Measurements from ENCODE around the gene SLC2A4RG. TPM values are rescaled to one million over a fixed set of nuclear protein-coding genes. Genes with fewer than 3 reads are reported as not detected.

SLC2A4RG gene
- total and polyA plus RNA-seq, 2 donors (not counting 3 experiments of a cell fraction or from before 2014, with no cell fraction given): 41.7 to 69.4 TPM

DNA sequence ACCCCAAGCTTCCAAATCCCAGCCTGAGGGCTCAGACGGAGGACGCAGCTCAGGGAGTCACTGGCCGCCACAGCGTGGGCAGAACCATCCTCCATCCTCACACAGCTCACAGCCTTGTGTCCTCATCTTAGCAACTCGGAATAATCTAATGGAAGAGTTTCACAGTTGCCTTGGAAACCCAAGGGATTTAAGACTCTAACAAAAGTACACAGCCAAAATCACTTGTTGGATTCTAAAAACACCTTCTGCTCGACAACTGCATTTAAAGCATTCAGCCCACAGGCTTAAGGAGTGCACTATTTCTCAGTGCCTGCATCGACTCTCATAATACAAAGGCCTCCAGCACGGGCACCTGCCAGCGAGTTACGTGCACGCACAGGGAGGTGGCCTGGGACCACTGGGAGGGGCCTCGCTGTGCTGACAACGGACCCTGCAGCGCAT is 46.1 kb downstream of the SLC2A4RG start:
- Histone ChIP-seq H3K9me1 (replicated peaks; ENCODE audit: control insufficient read depth, extremely low read depth, insufficient read depth, low read length) (no peaks in the 10 kb centered on the region), H3K9me3 (replicated peaks; ENCODE audit: control insufficient read depth, insufficient read depth, low read length) (no peaks in the 10 kb centered on the region), H3K27ac (ENCODE audit: insufficient read depth, low read depth, low read length) (no peak overlapping the region), H4K20me1 (replicated peaks; ENCODE audit: control insufficient read depth, extremely low read depth, insufficient read depth, low read length) (no peaks in the 10 kb centered on the region), H3K4me3 (replicated peaks in 1 of 3; ENCODE audit: insufficient read depth in 1 of 3, low read depth in 1 of 3, low read length in 3 of 3) (no peak overlapping the region), H3K4me2 (ENCODE audit: insufficient read depth, low read length) (no peak overlapping the region), H3K27me3 (ENCODE audit: control insufficient read depth in 2 of 2, insufficient read depth in 2 of 2, low read length in 2 of 2) (no peaks in the 10 kb centered on the region), H3K36me3 (ENCODE audit: control insufficient read depth in 2 of 2, extremely low read depth in 1 of 2, insufficient read depth in 2 of 2, low read length in 2 of 2) (no peaks in the 10 kb centered on the region), H3K4me1 (ENCODE audit: control insufficient read depth, extremely low read depth, insufficient read depth, low read length) (no peaks in the 10 kb centered on the region), H3K9ac (replicated peaks; ENCODE audit: extremely low read depth, insufficient read depth, low read length) (no peak overlapping the region), H3K79me2 (ENCODE audit: control insufficient read depth, insufficient read depth, low read length) (no peaks in the 10 kb centered on the region), H2AFZ (ENCODE audit: low read depth, low read length) (no peak overlapping the region)
- intact Hi-C loops (cut with micrococcal nuclease): loop anchor here (1.0 to 2.0 kb wide), 2 partner anchors 79 to 187 kb away; no protein-coding TSS in a partner anchor
- FAIRE-seq (peak; percentile 37), DNase-seq (ENCODE audit: low read depth, low spot score) (no peak)
- POLR2A ChIA-PET: no interaction called here
- dilution Hi-C loops (cut with MboI; ENCODE audit: extremely low pct_ligation_motif_present, low sequenced_read_pairs): no loop called here
- no peak for TF ChIP-seq FOS (IDR thresholded peaks at IDR 0.05; ENCODE audit: borderline replicate concordance, insufficient read depth, low read length)
- TF ChIP-seq GATA2 (IDR thresholded peaks at IDR 0.05; ENCODE audit: insufficient read depth, insufficient read length, low read depth, low read length): no peak
- CTCF ChIA-PET: interaction anchor here (0.6 to 3.8 kb wide), 25 partner anchors 8 to 242 kb away, joined by 3 to 32 read pairs (median 5); partner anchors contain the start of genes PRPF6 and TPD52L2
- no TSS peak for BruUV-seq (replicated peaks)

- CTCF ChIA-PET: interaction anchor here (1.0 to 3.8 kb wide), 8 partner anchors 12 to 334 kb away, joined by 3 to 32 read pairs (median 12); partner anchors contain the start of gene TPD52L2
These were observed 47.7 kb downstream of the SLC2A4RG start for GRCh38 chr20:63787302-63787701.

More at GRCh38 chr20:63787302-63787701, 47.7 kb downstream of the SLC2A4RG start:
- Histone ChIP-seq H2AFZ (ENCODE audit: low read depth, low read length) (no peak overlapping the region), H3K9me1 (replicated peaks; ENCODE audit: control insufficient read depth, extremely low read depth, insufficient read depth, low read length) (no peaks in the 10 kb centered on the region), H3K27me3 (ENCODE audit: control insufficient read depth in 2 of 2, insufficient read depth in 2 of 2, low read length in 2 of 2) (no peaks in the 10 kb centered on the region), H3K4me2 (ENCODE audit: insufficient read depth, low read length) (no peak overlapping the region), H4K20me1 (replicated peaks; ENCODE audit: control insufficient read depth, extremely low read depth, insufficient read depth, low read length) (no peaks in the 10 kb centered on the region), H3K4me3 (replicated peaks in 1 of 3; ENCODE audit: insufficient read depth in 1 of 3, low read depth in 1 of 3, low read length in 3 of 3) (no peak overlapping the region), H3K36me3 (ENCODE audit: control insufficient read depth in 2 of 2, extremely low read depth in 1 of 2, insufficient read depth in 2 of 2, low read length in 2 of 2) (no peaks in the 10 kb centered on the region), H3K9me3 (replicated peaks; ENCODE audit: control insufficient read depth, insufficient read depth, low read length) (no peaks in the 10 kb centered on the region), H3K27ac (ENCODE audit: insufficient read depth, low read depth, low read length) (no peak overlapping the region), H3K79me2 (ENCODE audit: control insufficient read depth, insufficient read depth, low read length) (no peaks in the 10 kb centered on the region), H3K9ac (replicated peaks; ENCODE audit: extremely low read depth, insufficient read depth, low read length) (no peak overlapping the region), H3K4me1 (ENCODE audit: control insufficient read depth, extremely low read depth, insufficient read depth, low read length) (no peaks in the 10 kb centered on the region)
- TF ChIP-seq, protein P1, sequence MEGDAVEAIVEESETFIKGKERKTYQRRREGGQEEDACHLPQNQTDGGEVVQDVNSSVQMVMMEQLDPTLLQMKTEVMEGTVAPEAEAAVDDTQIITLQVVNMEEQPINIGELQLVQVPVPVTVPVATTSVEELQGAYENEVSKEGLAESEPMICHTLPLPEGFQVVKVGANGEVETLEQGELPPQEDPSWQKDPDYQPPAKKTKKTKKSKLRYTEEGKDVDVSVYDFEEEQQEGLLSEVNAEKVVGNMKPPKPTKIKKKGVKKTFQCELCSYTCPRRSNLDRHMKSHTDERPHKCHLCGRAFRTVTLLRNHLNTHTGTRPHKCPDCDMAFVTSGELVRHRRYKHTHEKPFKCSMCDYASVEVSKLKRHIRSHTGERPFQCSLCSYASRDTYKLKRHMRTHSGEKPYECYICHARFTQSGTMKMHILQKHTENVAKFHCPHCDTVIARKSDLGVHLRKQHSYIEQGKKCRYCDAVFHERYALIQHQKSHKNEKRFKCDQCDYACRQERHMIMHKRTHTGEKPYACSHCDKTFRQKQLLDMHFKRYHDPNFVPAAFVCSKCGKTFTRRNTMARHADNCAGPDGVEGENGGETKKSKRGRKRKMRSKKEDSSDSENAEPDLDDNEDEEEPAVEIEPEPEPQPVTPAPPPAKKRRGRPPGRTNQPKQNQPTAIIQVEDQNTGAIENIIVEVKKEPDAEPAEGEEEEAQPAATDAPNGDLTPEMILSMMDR (IDR thresholded peaks at IDR 0.05; ENCODE audit: extremely low read depth in 1 of 2, insufficient read depth in 1 of 2, low read depth in 1 of 2, low read length in 2 of 2): no peak
- TF ChIP-seq JUN (IDR thresholded peaks at IDR 0.05; ENCODE audit: borderline replicate concordance, insufficient read depth, insufficient read length, low read depth) (no peak), GATA2 (IDR thresholded peaks at IDR 0.05; ENCODE audit: insufficient read depth, insufficient read length, low read depth, low read length) (no peak), POLR2AphosphoS5 (IDR thresholded peaks at IDR 0.05; ENCODE audit: insufficient read depth, low read depth, low read length) (no peak), FOS (IDR thresholded peaks at IDR 0.05; ENCODE audit: borderline replicate concordance, insufficient read depth, low read length) (no peak), EZH2 (IDR thresholded peaks at IDR 0.05; ENCODE audit: borderline replicate concordance, low read depth, low read length, severe bottlenecking) (no peak), POLR2A (IDR thresholded peaks at IDR 0.05; ENCODE audit: low read depth, low read length) (no peak), MYC (IDR thresholded peaks at IDR 0.05; ENCODE audit: low read depth, low read length) (no peak)
- TF ChIP-seq, protein P2, sequence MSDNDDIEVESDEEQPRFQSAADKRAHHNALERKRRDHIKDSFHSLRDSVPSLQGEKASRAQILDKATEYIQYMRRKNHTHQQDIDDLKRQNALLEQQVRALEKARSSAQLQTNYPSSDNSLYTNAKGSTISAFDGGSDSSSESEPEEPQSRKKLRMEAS (IDR thresholded peaks at IDR 0.05; ENCODE audit: insufficient read depth, insufficient read length): no peak
- BruUV-seq (replicated peaks): no TSS peak
- FAIRE-seq (no peak), DNase-seq (ENCODE audit: low read depth, low spot score) (no peak)
- dilution Hi-C loops (cut with MboI; ENCODE audit: extremely low pct_ligation_motif_present, low sequenced_read_pairs) (no loop called here), intact Hi-C loops (cut with micrococcal nuclease) (loop anchor here (2.0 kb wide), 1 partner anchor 185 kb away; no protein-coding TSS in a partner anchor)
- POLR2A ChIA-PET: no interaction called here
